ENCODE data around the gene RNF157.

The RNF157 gene

GRCh38 chr17:76179496-76180467 is 60.5 kb downstream of the RNF157 start:
- ATAC-seq (peak; percentile 89), DNase-seq (ENCODE audit: low spot score in 2 of 2) (no peak)
- peak overlapping the region; percentile 59 for H3K4me3 Mint-ChIP-seq
- peak overlapping the region; percentile 95 for H3K27ac Mint-ChIP-seq
- H3K36me3 Mint-ChIP-seq = peaks cover 5% of the 10 kb centered on the region
- no peaks in the 10 kb centered on the region for H3K9me3 Mint-ChIP-seq
- peaks cover 36% of the 10 kb centered on the region for H3K4me1 Mint-ChIP-seq

GRCh38 chr17:76178124-76178523 is 62.2 kb downstream of the RNF157 start:
- DNase-seq (ENCODE audit: low spot score in 2 of 2) (no peak), ATAC-seq (no peak)
- Mint-ChIP-seq H3K27ac (peak overlapping the region; percentile 95), H3K4me3 (no peak overlapping the region), H3K36me3 (peaks cover 5% of the 10 kb centered on the region), H3K4me1 (peaks cover 30% of the 10 kb centered on the region), H3K9me3 (no peaks in the 10 kb centered on the region)

GRCh38 chr17:76176701-76177574 is 63.4 kb downstream of the RNF157 start:
- ATAC-seq (no peak), DNase-seq (ENCODE audit: low spot score in 2 of 2) (no peak)
- no peak overlapping the region for H3K4me3 Mint-ChIP-seq
- peak overlapping the region; percentile 20 for H3K27ac Mint-ChIP-seq
- H3K4me1 Mint-ChIP-seq = peaks cover 27% of the 10 kb centered on the region
- H3K36me3 Mint-ChIP-seq = peaks cover 16% of the 10 kb centered on the region
- no peaks in the 10 kb centered on the region for H3K9me3 Mint-ChIP-seq

GRCh38 chr17:76174037-76174436 is 66.3 kb downstream of the RNF157 start:
- DNase-seq (ENCODE audit: low spot score in 2 of 2) (no peak), ATAC-seq (no peak)
- Mint-ChIP-seq H3K27ac (no peak overlapping the region), H3K4me3 (no peak overlapping the region), H3K9me3 (no peaks in the 10 kb centered on the region), H3K36me3 (peaks cover 19% of the 10 kb centered on the region), H3K4me1 (peaks cover 5% of the 10 kb centered on the region)

- no peak for DNase-seq (ENCODE audit: low spot score in 2 of 2)
- no peak for ATAC-seq
- Mint-ChIP-seq H3K36me3 (peaks cover 19% of the 10 kb centered on the region), H3K9me3 (no peaks in the 10 kb centered on the region), H3K27ac (no peak overlapping the region), H3K4me1 (no peaks in the 10 kb centered on the region), H3K4me3 (no peak overlapping the region)
These were observed 66.8 kb downstream of the RNF157 start for GRCh38 chr17:76173474-76173873.

- Mint-ChIP-seq H3K4me3 (no peak overlapping the region), H3K9me3 (no peaks in the 10 kb centered on the region), H3K36me3 (peaks cover 19% of the 10 kb centered on the region), H3K4me1 (no peaks in the 10 kb centered on the region), H3K27ac (no peak overlapping the region)
- ATAC-seq (no peak), DNase-seq (ENCODE audit: low spot score in 2 of 2) (no peak)
These were observed 68.6 kb downstream of the RNF157 start for GRCh38 chr17:76171706-76172105.

GRCh38 chr17:76170114-76170513 is 70.2 kb downstream of the RNF157 start:
- peaks cover 14% of the 10 kb centered on the region for H3K36me3 Mint-ChIP-seq
- no peaks in the 10 kb centered on the region for H3K4me1 Mint-ChIP-seq
- DNase-seq (ENCODE audit: low spot score in 2 of 2) (no peak), ATAC-seq (no peak)
- H3K4me3 Mint-ChIP-seq = no peak overlapping the region
- H3K9me3 Mint-ChIP-seq = no peaks in the 10 kb centered on the region
- peak overlapping the region; percentile 32 for H3K27ac Mint-ChIP-seq

- H3K4me1 Mint-ChIP-seq = no peaks in the 10 kb centered on the region
- H3K9me3 Mint-ChIP-seq = no peaks in the 10 kb centered on the region
- no peak for DNase-seq (ENCODE audit: low spot score in 2 of 2)
- ATAC-seq = no peak
- H3K36me3 Mint-ChIP-seq = peaks cover 3% of the 10 kb centered on the region
- no peak overlapping the region for H3K4me3 Mint-ChIP-seq
- H3K27ac Mint-ChIP-seq = no peak overlapping the region
These were observed 73.4 kb downstream of the RNF157 start for GRCh38 chr17:76166906-76167305.

GRCh38 chr17:76166168-76166567 is 74.1 kb downstream of the RNF157 start:
- Mint-ChIP-seq H3K9me3 (no peaks in the 10 kb centered on the region), H3K36me3 (no peaks in the 10 kb centered on the region), H3K4me3 (no peak overlapping the region), H3K27ac (no peak overlapping the region), H3K4me1 (no peaks in the 10 kb centered on the region)
- ATAC-seq (peak; percentile 66), DNase-seq (ENCODE audit: low spot score in 2 of 2) (no peak)

- no peak for ATAC-seq
- Mint-ChIP-seq H3K36me3 (peaks cover 7% of the 10 kb centered on the region), H3K4me3 (no peak overlapping the region), H3K27ac (peak overlapping the region; percentile 48), H3K4me1 (no peaks in the 10 kb centered on the region), H3K9me3 (no peaks in the 10 kb centered on the region)
- no peak for DNase-seq (ENCODE audit: low spot score in 2 of 2)
These were observed 76.0 kb downstream of the RNF157 start for GRCh38 chr17:76164331-76164730.

- Mint-ChIP-seq H3K4me1 (no peaks in the 10 kb centered on the region), H3K4me3 (no peak overlapping the region), H3K9me3 (no peaks in the 10 kb centered on the region), H3K27ac (peak overlapping the region; percentile 48), H3K36me3 (peaks cover 11% of the 10 kb centered on the region)
- no peak for DNase-seq (ENCODE audit: low spot score in 2 of 2)
- ATAC-seq = no peak
These were observed 76.4 kb downstream of the RNF157 start for GRCh38 chr17:76163919-76164318.

- no peak overlapping the region for H3K27ac Mint-ChIP-seq
- H3K4me3 Mint-ChIP-seq = no peak overlapping the region
- no peak for ATAC-seq
- no peaks in the 10 kb centered on the region for H3K9me3 Mint-ChIP-seq
- no peak for DNase-seq (ENCODE audit: low spot score in 2 of 2)
- H3K36me3 Mint-ChIP-seq = peaks cover 33% of the 10 kb centered on the region
- no peaks in the 10 kb centered on the region for H3K4me1 Mint-ChIP-seq
These were observed 78.5 kb downstream of the RNF157 start for GRCh38 chr17:76161619-76162266.

- Mint-ChIP-seq H3K27ac (no peak overlapping the region), H3K4me3 (no peak overlapping the region), H3K9me3 (no peaks in the 10 kb centered on the region), H3K4me1 (no peaks in the 10 kb centered on the region), H3K36me3 (peaks cover 34% of the 10 kb centered on the region)
- ATAC-seq (no peak), DNase-seq (ENCODE audit: low spot score in 2 of 2) (no peak)
These were observed 79.3 kb downstream of the RNF157 start for GRCh38 chr17:76160896-76161528.

GRCh38 chr17:76159157-76159556 is 81.1 kb downstream of the RNF157 start:
- ATAC-seq (no peak), DNase-seq (ENCODE audit: low spot score in 2 of 2) (no peak)
- H3K4me3 Mint-ChIP-seq = no peak overlapping the region
- no peaks in the 10 kb centered on the region for H3K9me3 Mint-ChIP-seq
- peaks cover 34% of the 10 kb centered on the region for H3K36me3 Mint-ChIP-seq
- H3K4me1 Mint-ChIP-seq = no peaks in the 10 kb centered on the region
- H3K27ac Mint-ChIP-seq = no peak overlapping the region

GRCh38 chr17:76157759-76158158 is 82.5 kb downstream of the RNF157 start:
- no peaks in the 10 kb centered on the region for H3K4me1 Mint-ChIP-seq
- H3K27ac Mint-ChIP-seq = peak overlapping the region; percentile 10
- peaks cover 34% of the 10 kb centered on the region for H3K36me3 Mint-ChIP-seq
- H3K9me3 Mint-ChIP-seq = no peaks in the 10 kb centered on the region
- no peak overlapping the region for H3K4me3 Mint-ChIP-seq
- DNase-seq (ENCODE audit: low spot score in 2 of 2) (no peak), ATAC-seq (no peak)
